Endothelial cell of umbilical vein (primary cell): ENCODE measurements around the gene ADRA2C. TPM values are rescaled to one million over a fixed set of nuclear protein-coding genes. Genes with fewer than 3 reads are reported as not detected.

Experiments
- BruUV-seq: library from RNA; stranded (reverse); fragments of 400-500 nt; replicated peaks from 2 replicates; lab custom pipeline; 2021; lab: Mats Ljungman, UMichigan
- CTCF ChIA-PET: fragments of 300-600, 350-600 bp; sonication (Branson Sonifier 250); formaldehyde crosslinking; loops from one replicate; lab custom pipeline; 2021; ENCODE audit warnings: antibody characterized with exemption, inconsistent platforms; lab: Charles Lee
- POLR2A ChIA-PET: fragments of 300-600, 350-600 bp; sonication (Branson Sonifier 250); formaldehyde crosslinking; loops from one replicate; lab custom pipeline; 2021; ENCODE audit warnings: antibody characterized with exemption, inconsistent platforms; lab: Charles Lee
- DNase-seq: peaks from one replicate; pipeline ENCODE4 v3.0.0-alpha.2; 2011; ENCODE audit warnings: low read depth, low spot score
- FAIRE-seq: peaks from 2 replicates; lab custom pipeline; 2011; peaks lifted over from hg19 to GRCh38; lab: Jason Lieb, UNC
- H2AFZ ChIP-seq: 2 replicates; pipeline ENCODE4 v1.6.0; 2012; ENCODE audit warnings: low read depth, low read length, control low read depth, inconsistent platforms
- H3K27ac ChIP-seq: 2 replicates; pipeline ENCODE4 v1.5.1; 2011; ENCODE audit warnings: low read depth, mild to moderate bottlenecking, control low read depth, low read length, moderate library complexity; ENCODE audit not compliant: insufficient read depth
- H3K27me3 ChIP-seq, 2 experiments: 2 replicates each; pipeline versions ENCODE4 v1.6.0 to v1.6.1; 2011; ENCODE audit warnings: low read length in 2 of 2, mixed read lengths in 1 of 2; ENCODE audit not compliant: control insufficient read depth in 2 of 2, insufficient read depth in 2 of 2
- H3K36me3 ChIP-seq, 2 experiments: 2 replicates in 1 of 2; 3 replicates in 1 of 2; pipeline ENCODE4 v1.5.1; 2011; ENCODE audit warnings: low read length in 2 of 2, mild to moderate bottlenecking in 1 of 2, moderate library complexity in 1 of 2; ENCODE audit not compliant: control insufficient read depth in 2 of 2, insufficient read depth in 2 of 2; ENCODE audit errors: extremely low read depth in 1 of 2
- H3K4me1 ChIP-seq: 3 replicates; pipeline ENCODE4 v1.5.1; 2011; ENCODE audit warnings: mild to moderate bottlenecking, low read length; ENCODE audit not compliant: control insufficient read depth, insufficient read depth; ENCODE audit errors: extremely low read depth
- H3K4me2 ChIP-seq: 2 replicates; pipeline ENCODE4 v1.6.1; 2011; ENCODE audit warnings: low read length, control low read depth, mixed read lengths; ENCODE audit not compliant: insufficient read depth
- H3K4me3 ChIP-seq, 3 experiments: fragments of 200-600 bp in 1 of 3; sonication (generic), shearing (Covaris generic) in 1 of 3; replicated peaks in 1 of 3; 2 replicates each; pipeline ENCODE4 v1.5.1; 2011 to 2016; ENCODE audit warnings: control low read depth in 3 of 3, low read length in 3 of 3, mild to moderate bottlenecking in 2 of 3, inconsistent platforms in 1 of 3, low read depth in 1 of 3, moderate library complexity in 1 of 3; ENCODE audit not compliant: insufficient read depth in 1 of 3
- H3K79me2 ChIP-seq: 2 replicates; pipeline ENCODE4 v1.6.0; 2012; ENCODE audit warnings: low read length, inconsistent platforms; ENCODE audit not compliant: control insufficient read depth, insufficient read depth
- H3K9ac ChIP-seq: replicated peaks from 2 replicates; pipeline ENCODE3; 2011; ENCODE audit warnings: low read length, control low read depth; ENCODE audit not compliant: insufficient read depth; ENCODE audit errors: extremely low read depth
- H3K9me1 ChIP-seq: replicated peaks from 3 replicates; pipeline ENCODE4 v1.6.0; 2011; ENCODE audit warnings: mild to moderate bottlenecking, low read length; ENCODE audit not compliant: control insufficient read depth, insufficient read depth; ENCODE audit errors: extremely low read depth
- H3K9me3 ChIP-seq: replicated peaks from 2 replicates; pipeline ENCODE4 v1.5.1; 2012; ENCODE audit warnings: low read length, inconsistent platforms; ENCODE audit not compliant: control insufficient read depth, insufficient read depth
- H4K20me1 ChIP-seq: replicated peaks from 2 replicates; pipeline ENCODE3; 2011; ENCODE audit warnings: mild to moderate bottlenecking, low read length; ENCODE audit not compliant: control insufficient read depth, insufficient read depth; ENCODE audit errors: extremely low read depth
- CTCF ChIP-seq, 2 donors: IDR thresholded peaks; 1 replicate in 1 of 2; 2 replicates in 1 of 2; pipeline ENCODE4 v1.5.1; 2011; ENCODE audit warnings: low read length in 2 of 2, mild to moderate bottlenecking in 2 of 2, moderate library complexity in 2 of 2, control low read depth in 1 of 2, inconsistent platforms in 1 of 2, low read depth in 1 of 2; ENCODE audit not compliant: insufficient read depth in 1 of 2; ENCODE audit errors: extremely low read depth in 1 of 2
- EZH2 ChIP-seq: IDR thresholded peaks from 2 replicates; pipeline ENCODE4 v1.6.1; 2012; ENCODE audit warnings: borderline replicate concordance, low read depth, mild to moderate bottlenecking, moderate library complexity, low read length, inconsistent platforms; ENCODE audit not compliant: severe bottlenecking
- FOS ChIP-seq: IDR thresholded peaks from 2 replicates; pipeline ENCODE4 v1.6.1; 2011; ENCODE audit warnings: mild to moderate bottlenecking, low read length, moderate library complexity, borderline replicate concordance; ENCODE audit not compliant: insufficient read depth
- GATA2 ChIP-seq: IDR thresholded peaks from 2 replicates; pipeline ENCODE4 v1.7.0; 2011; ENCODE audit warnings: low read depth, mild to moderate bottlenecking, moderate library complexity, mixed read lengths, low read length; ENCODE audit not compliant: insufficient read length, insufficient read depth
- JUN ChIP-seq: IDR thresholded peaks from 2 replicates; pipeline ENCODE4 v1.6.1; 2011; ENCODE audit warnings: borderline replicate concordance, low read depth; ENCODE audit not compliant: insufficient read length, insufficient read depth
- MAX ChIP-seq: IDR thresholded peaks from 2 replicates; pipeline ENCODE4 v1.6.1; 2011; ENCODE audit not compliant: insufficient read depth, insufficient read length
- MYC ChIP-seq: IDR thresholded peaks from one replicate; pipeline ENCODE4 v1.6.1; 2011; ENCODE audit warnings: mild to moderate bottlenecking, low read depth, low read length
- POLR2A ChIP-seq: IDR thresholded peaks from 2 replicates; pipeline ENCODE4 v1.6.1; 2012; ENCODE audit warnings: low read depth, mild to moderate bottlenecking, control low read depth, low read length
- POLR2AphosphoS5 ChIP-seq: IDR thresholded peaks from 2 replicates; pipeline ENCODE4 v1.6.1; 2012; ENCODE audit warnings: low read depth, mild to moderate bottlenecking, control low read depth, low read length, moderate library complexity; ENCODE audit not compliant: insufficient read depth
- dilution Hi-C: fragments of 300-500 bp; cut with MboI; formaldehyde crosslinking; loops from one replicate; pipeline ENCODE4 v1.15.0; 2019; ENCODE audit warnings: low sequenced_read_pairs; ENCODE audit not compliant: extremely low pct_ligation_motif_present
- intact Hi-C: fragments of 100-400 bp; cut with micrococcal nuclease; formaldehyde crosslinking; loops from one replicate; pipeline ENCODE4 v1.10.0; 2022
- polyA plus RNA-seq, 4 experiments: library from polyadenylated mRNA; depleted of rRNA in 3 of 4; stranded (reverse) in 3 of 4; unstranded in 1 of 4; fragments of >200 nt; gene quantifications; 2 replicates each; pipeline versions ENCODE4 v1.2.1 to v1.2.3, GENCODE V29; 2011 to 2012; ENCODE audit warnings: missing spikeins in 1 of 4
- total RNA-seq: library from RNA; stranded (reverse); gene quantifications from 2 replicates; pipeline ENCODE4 v1.2.3, GENCODE V29; 2021

The ADRA2C gene
- total and polyA plus RNA-seq, 2 donors (not counting 3 experiments of a cell fraction or from before 2014, with no cell fraction given): 0.03 to 0.40 TPM

- no peaks in the 10 kb centered on the region for H3K27me3 ChIP-seq
- no peak overlapping the region for H3K27ac ChIP-seq
- ChIA-PET CTCF (no interaction called here), POLR2A (no interaction called here)
- no peaks in the 10 kb centered on the region for H3K9me1 ChIP-seq
- no peak overlapping the region for H2AFZ ChIP-seq
- TF ChIP-seq FOS (no peak), GATA2 (no peak)
- dilution Hi-C loops: no loop called here
- H3K4me2 ChIP-seq: no peak overlapping the region
- no peaks in the 10 kb centered on the region for H3K36me3 ChIP-seq
- H3K4me1 ChIP-seq: no peaks in the 10 kb centered on the region
- FAIRE-seq: no peak
- no TSS peak for BruUV-seq
- no peaks in the 10 kb centered on the region for H3K79me2 ChIP-seq
- H3K4me3 ChIP-seq: no peak overlapping the region
- H3K9ac ChIP-seq: no peak overlapping the region
- H4K20me1 ChIP-seq: no peaks in the 10 kb centered on the region
- DNase-seq: no peak
- H3K9me3 ChIP-seq: no peaks in the 10 kb centered on the region
- intact Hi-C loops: no loop called here
These were observed 13.3 kb downstream of the ADRA2C start for GRCh38 chr4:3779509-3779908.

- Histone ChIP-seq H3K27me3 (no peaks in the 10 kb centered on the region), H3K9me3 (no peaks in the 10 kb centered on the region), H3K4me3 (no peak overlapping the region), H3K9ac (no peak overlapping the region), H3K79me2 (no peaks in the 10 kb centered on the region), H4K20me1 (no peaks in the 10 kb centered on the region), H3K4me1 (no peaks in the 10 kb centered on the region), H3K4me2 (no peak overlapping the region), H3K36me3 (no peaks in the 10 kb centered on the region), H3K9me1 (no peaks in the 10 kb centered on the region), H3K27ac (no peak overlapping the region), H2AFZ (no peak overlapping the region)
- no TSS peak for BruUV-seq
- FAIRE-seq (no peak), DNase-seq (no peak)
- dilution Hi-C loops: no loop called here
- intact Hi-C loops: no loop called here
- CTCF ChIA-PET: no interaction called here
- POLR2A ChIA-PET: no interaction called here
- no peak for TF ChIP-seq POLR2A
- no peak for TF ChIP-seq CTCF (IDR thresholded peaks at IDR 0.05; ENCODE audit: extremely low read depth in 1 of 2, insufficient read depth in 1 of 2, low read depth in 1 of 2, low read length in 2 of 2)
- TF ChIP-seq JUN: no peak
- no peak for TF ChIP-seq POLR2AphosphoS5
- TF ChIP-seq EZH2: no peak
- TF ChIP-seq MYC: no peak
- no peak for TF ChIP-seq MAX
- TF ChIP-seq GATA2: no peak
- no peak for TF ChIP-seq FOS
These were observed 14.4 kb downstream of the ADRA2C start for GRCh38 chr4:3780347-3781171.
